Ureter (tissue), 1 donor: Measurements from ENCODE around the gene PAPSS2. TPM values are rescaled to one million over a fixed set of nuclear protein-coding genes. Genes with fewer than 3 reads are reported as not detected.
"Not testable (repeated sequence)": the region's sequence is repeated elsewhere in the genome, so short reads cannot be mapped to it uniquely, and the experiment has no call there.

ENCODE experiments used
- DNase-seq: peaks from one replicate; pipeline ENCODE4 v3.0.0-alpha.2; 2020; ENCODE audit warnings: low spot score
- total RNA-seq: library from RNA; stranded (reverse); gene quantifications from one replicate; pipeline ENCODE4 v1.2.4, GENCODE V29; 2023
- donor health status: DM: yes; HTN: yes; CAD: no.

The PAPSS2 gene
- total RNA-seq, 1 donor from 2014 or later = 11.7 TPM

GRCh38 chr10:87642988-87643387, 16.7 kb upstream of the PAPSS2 start:
- no peak for DNase-seq

GRCh38 chr10:87643920-87644319, 15.8 kb upstream of the PAPSS2 start:
- no peak for DNase-seq

- not testable (repeated sequence) for DNase-seq
These were observed 15.2 kb upstream of the PAPSS2 start for GRCh38 chr10:87644500-87644899.

GRCh38 chr10:87646192-87646909, 13.3 kb upstream of the PAPSS2 start:
- DNase-seq = no peak

- no peak for DNase-seq
These were observed 12.7 kb upstream of the PAPSS2 start for GRCh38 chr10:87646935-87647334.

- no peak for DNase-seq
These were observed 8.7 kb upstream of the PAPSS2 start for GRCh38 chr10:87650838-87651589.

- DNase-seq = no peak
These were observed 7.9 kb upstream of the PAPSS2 start for GRCh38 chr10:87651801-87652200.

- DNase-seq = no peak
These were observed 7.4 kb upstream of the PAPSS2 start for GRCh38 chr10:87652261-87652660.

- no peak for DNase-seq
These were observed 5.5 kb upstream of the PAPSS2 start for GRCh38 chr10:87654212-87654611.

GRCh38 chr10:87656431-87657072, 3.1 kb upstream of the PAPSS2 start:
- no peak for DNase-seq

GRCh38 chr10:87657371-87657770, 2.3 kb upstream of the PAPSS2 start:
- no peak for DNase-seq

GRCh38 chr10:87658321-87658795, 1.3 kb upstream of the PAPSS2 start:
- no peak for DNase-seq

- no peak for DNase-seq
These were observed 671 bp upstream of the PAPSS2 start for GRCh38 chr10:87658858-87659555.

- DNase-seq = no peak
These were observed 931 bp downstream of the PAPSS2 start for GRCh38 chr10:87660484-87661133.

GRCh38 chr10:87661861-87662785, 2.4 kb downstream of the PAPSS2 start:
- DNase-seq = no peak

GRCh38 chr10:87664276-87664701, 4.6 kb downstream of the PAPSS2 start:
- DNase-seq = no peak

GRCh38 chr10:87667493-87667892, 7.8 kb downstream of the PAPSS2 start:
- no peak for DNase-seq

GRCh38 chr10:87668324-87669074, 8.8 kb downstream of the PAPSS2 start:
- no peak for DNase-seq

GRCh38 chr10:87669752-87670151, 10.1 kb downstream of the PAPSS2 start:
- DNase-seq = no peak

GRCh38 chr10:87670586-87670985, 10.9 kb downstream of the PAPSS2 start:
- no peak for DNase-seq
